Lung microvascular endothelial cell (primary cell): Measurements from ENCODE around the gene APBB2. TPM values are rescaled to one million over a fixed set of nuclear protein-coding genes. Genes with fewer than 3 reads are reported as not detected.
A peak's percentile ranks its signal among the peaks of the same experiment; 100 is the strongest.

Experiments
- DNase-seq, 2 donors: peaks; one replicate each; pipeline versions ENCODE4 v3.0.0 to v3.0.0-alpha.2; 2010; ENCODE audit warnings: low read depth in 2 of 2
- total RNA-seq: library from RNA; depleted of rRNA; stranded (reverse); fragments of >200 nt; gene quantifications from 2 replicates; pipeline ENCODE4 v1.2.1, GENCODE V29; 2014

APBB2 gene
- total RNA-seq = 18.5 and 24.4 TPM in 2 replicates

- DNase-seq = peak; percentile 97 to 98
Observed at GRCh38 chr4:41214136-41214824, at the start of gene APBB2. TSS of gene APBB2 (minus strand) at chr4:41214542. CDS start at chr4:41033254, 181,288 bp downstream.

- no peak for DNase-seq
Observed at GRCh38 chr4:41262198-41262597, 47.9 kb upstream of the APBB2 start.

GRCh38 chr4:41260116-41260733, 45.9 kb upstream of the APBB2 start:
- DNase-seq = no peak

GRCh38 chr4:41258783-41259182, 44.4 kb upstream of the APBB2 start:
- peak; percentile 59 to 77 for DNase-seq

- DNase-seq = no peak
Observed at GRCh38 chr4:41257906-41258305, 43.6 kb upstream of the APBB2 start.

- DNase-seq = peak; percentile 21 to 44
Observed at GRCh38 chr4:41257257-41257901, 43.0 kb upstream of the APBB2 start.

- DNase-seq = peak; percentile 24 to 50
Observed at GRCh38 chr4:41256740-41257256, 42.5 kb upstream of the APBB2 start, which contains the start of gene UCHL1. TSS of gene UCHL1 (plus strand) at chr4:41256928. CDS start at chr4:41256977, 49 bp downstream.

GRCh38 chr4:41256131-41256739, 41.9 kb upstream of the APBB2 start:
- DNase-seq = no peak

- no peak for DNase-seq
Observed at GRCh38 chr4:41245983-41246382, 31.6 kb upstream of the APBB2 start.

GRCh38 chr4:41241919-41242318, 27.6 kb upstream of the APBB2 start:
- no peak for DNase-seq

GRCh38 chr4:41236508-41236907, 22.2 kb upstream of the APBB2 start:
- no peak for DNase-seq

GRCh38 chr4:41236032-41236431, 21.7 kb upstream of the APBB2 start:
- no peak for DNase-seq

GRCh38 chr4:41232856-41233255, 18.5 kb upstream of the APBB2 start:
- no peak for DNase-seq

GRCh38 chr4:41232406-41232805, 18.1 kb upstream of the APBB2 start:
- DNase-seq = peak in 1 of 2 donors; percentile 48

GRCh38 chr4:41227902-41228301, 13.6 kb upstream of the APBB2 start:
- no peak for DNase-seq

- DNase-seq = no peak
Observed at GRCh38 chr4:41221850-41222645, 7.7 kb upstream of the APBB2 start.

GRCh38 chr4:41219421-41219950, 5.1 kb upstream of the APBB2 start:
- DNase-seq = no peak

GRCh38 chr4:41218703-41219102, 4.4 kb upstream of the APBB2 start:
- no peak for DNase-seq

GRCh38 chr4:41217374-41217773, 3.0 kb upstream of the APBB2 start:
- no peak for DNase-seq

GRCh38 chr4:41217020-41217333, 2.6 kb upstream of the APBB2 start:
- no peak for DNase-seq
